SH-SY5Y (cell line): ENCODE data around the gene EXOC2.

Source experiments
- GATA2 ChIP-seq: IDR thresholded peaks from 2 replicates; pipeline ENCODE4 v1.6.1; 2011; ENCODE audit warnings: mild to moderate bottlenecking, low read depth, low read length
- GATA3 ChIP-seq: IDR thresholded peaks from 2 replicates; pipeline ENCODE4 v1.6.1; 2011; ENCODE audit warnings: low read depth, mild to moderate bottlenecking, low read length, moderate library complexity

Gene EXOC2

GRCh38 chr6:448296-449056 is 244.5 kb downstream of the EXOC2 start:
- TF ChIP-seq GATA2 (no peak), GATA3 (no peak)

- TF ChIP-seq GATA3 (no peak), GATA2 (no peak)
Measured at GRCh38 chr6:447381-448165, 245.4 kb downstream of the EXOC2 start.

GRCh38 chr6:446418-447366 is 246.2 kb downstream of the EXOC2 start:
- TF ChIP-seq GATA2 = no peak
- TF ChIP-seq GATA3 = no peak

GRCh38 chr6:445571-446417 is 247.1 kb downstream of the EXOC2 start:
- TF ChIP-seq GATA3 = no peak
- TF ChIP-seq GATA2 = no peak

GRCh38 chr6:444653-445275 is 248.2 kb downstream of the EXOC2 start:
- TF ChIP-seq GATA2 (no peak), GATA3 (no peak)

GRCh38 chr6:443621-444159 is 249.2 kb downstream of the EXOC2 start:
- TF ChIP-seq GATA3 (no peak), GATA2 (no peak)

- no peak for TF ChIP-seq GATA2
- TF ChIP-seq GATA3 = no peak
Measured at GRCh38 chr6:441126-441920, 251.6 kb downstream of the EXOC2 start.

GRCh38 chr6:439641-440167 is 253.2 kb downstream of the EXOC2 start:
- TF ChIP-seq GATA2 (no peak), GATA3 (no peak)

GRCh38 chr6:438634-439170 is 254.2 kb downstream of the EXOC2 start:
- TF ChIP-seq GATA2 (no peak), GATA3 (no peak)

- no peak for TF ChIP-seq GATA3
- no peak for TF ChIP-seq GATA2
Measured at GRCh38 chr6:437037-437392, 255.9 kb downstream of the EXOC2 start.

- TF ChIP-seq GATA3 (no peak), GATA2 (no peak)
Measured at GRCh38 chr6:436308-437036, 256.5 kb downstream of the EXOC2 start.
